HCT116 (cell line): Measurements from ENCODE around the gene RIC8A. TPM values are rescaled to one million over a fixed set of nuclear protein-coding genes. Genes with fewer than 3 reads are reported as not detected.
A peak's percentile ranks its signal among the peaks of the same experiment; 100 is the strongest.

Source experiments
- ATAC-seq: fragments of 200-7000 bp; cut with Tn5 transposase; 2 replicates; pipeline ENCODE4 v1.9.1; 2020; ENCODE audit warnings: mild to moderate bottlenecking, moderate library complexity
- BruUV-seq: library from RNA; stranded (reverse); fragments of 400-500 nt; replicated peaks from 2 replicates; lab custom pipeline; 2021; lab: Mats Ljungman, UMichigan
- CTCF ChIA-PET: fragments of 300-600 bp; sonication (Branson Sonifier 250); formaldehyde crosslinking; loops from one replicate; lab custom pipeline; 2021; ENCODE audit warnings: antibody characterized with exemption; lab: Charles Lee
- POLR2A ChIA-PET: fragments of 300-600, 350-600 bp; sonication (Branson Sonifier 250); formaldehyde crosslinking; loops from one replicate; lab custom pipeline; 2021; ENCODE audit warnings: antibody characterized with exemption; lab: Charles Lee
- RAD21 ChIA-PET, 2 experiments: fragments of 300-600 bp; sonication (Branson Sonifier 250); formaldehyde crosslinking; loops; one replicate each; lab custom pipeline; 2023; ENCODE audit warnings: low total read pairs in 2 of 2; ENCODE audit not compliant: uncharacterized antibody in 2 of 2, unreplicated experiment in 2 of 2, low non-redundant PET in 1 of 2; lab: Charles Lee
- DNase-seq: peaks from one replicate; pipeline ENCODE4 v3.0.0-alpha.2; 2010; ENCODE audit warnings: low read depth, low spot score
- H2AFZ ChIP-seq: fragments of 200-600 bp; shearing (Covaris generic), sonication (generic); 2 replicates; pipeline ENCODE4 v1.6.1; 2017; ENCODE audit warnings: low read depth, mixed run types, mixed read lengths, antibody characterized with exemption, low read length; ENCODE audit not compliant: poor library complexity, severe bottlenecking
- H3K27ac ChIP-seq: 2 replicates; pipeline ENCODE4 v1.5.1; 2012; ENCODE audit warnings: low read depth, low read length
- H3K27me3 ChIP-seq: fragments of 200-600 bp; sonication (generic); 2 replicates; pipeline ENCODE4 v1.6.1; 2016; ENCODE audit warnings: mixed run types, low read length, mixed read lengths; ENCODE audit not compliant: insufficient read depth
- H3K36me3 ChIP-seq, 2 experiments: fragments of 200-500 bp in 1 of 2; fragments of 200-600 bp in 1 of 2; sonication (Bioruptor generic) in 1 of 2; sonication (generic) in 1 of 2; 2 replicates each; pipeline versions ENCODE4 v1.5.1 to v1.6.1; 2014 to 2016; ENCODE audit warnings: low read length in 2 of 2, inconsistent platforms in 1 of 2, mixed read lengths in 1 of 2, mixed run types in 1 of 2; ENCODE audit not compliant: insufficient read depth in 2 of 2, control insufficient read depth in 1 of 2
- H3K4me1 ChIP-seq, 2 experiments: fragments of 200-600 bp in 1 of 2; sonication (generic) in 1 of 2; 2 replicates each; pipeline versions ENCODE4 v1.5.1 to v1.6.1; 2012 to 2017; ENCODE audit warnings: low read length in 2 of 2, inconsistent platforms in 1 of 2, mild to moderate bottlenecking in 1 of 2, mixed read lengths in 1 of 2, mixed run types in 1 of 2, moderate library complexity in 1 of 2; ENCODE audit not compliant: insufficient read depth in 2 of 2, control insufficient read depth in 1 of 2
- H3K4me2 ChIP-seq: fragments of 200-600 bp; sonication (generic); 2 replicates; pipeline ENCODE4 v1.6.1; 2017; ENCODE audit warnings: mixed run types, low read length, mixed read lengths
- H3K4me3 ChIP-seq, 2 experiments: fragments of 200-600 bp in 1 of 2; sonication (generic) in 1 of 2; replicated peaks in 1 of 2; 2 replicates each; pipeline ENCODE4 v1.5.1; 2011 to 2016; ENCODE audit warnings: low read length in 2 of 2, control low read depth in 1 of 2, low read depth in 1 of 2, mild to moderate bottlenecking in 1 of 2, mixed read lengths in 1 of 2, mixed run types in 1 of 2
- H3K79me2 ChIP-seq: fragments of 200-600 bp; sonication (generic); 2 replicates; pipeline ENCODE4 v1.6.1; 2017; ENCODE audit warnings: mild to moderate bottlenecking, mixed run types, low read length, moderate library complexity, mixed read lengths; ENCODE audit not compliant: insufficient read depth
- H3K9ac ChIP-seq: fragments of 200-600 bp; sonication (generic); 2 replicates; pipeline ENCODE4 v1.6.1; 2016; ENCODE audit warnings: low read length, mixed read lengths
- H3K9me2 ChIP-seq: fragments of 200-600 bp; sonication (generic), shearing (Covaris generic); 2 replicates; pipeline ENCODE4 v1.6.1; 2017; ENCODE audit warnings: mixed run types, mild to moderate bottlenecking, moderate library complexity; ENCODE audit not compliant: insufficient read depth
- H3K9me3 ChIP-seq, 2 experiments: fragments of 200-500 bp in 1 of 2; fragments of 200-600 bp in 1 of 2; sonication (Bioruptor generic) in 1 of 2; sonication (generic) in 1 of 2; 2 replicates each; pipeline ENCODE4 v1.6.1; 2014 to 2017; ENCODE audit warnings: low read length in 2 of 2, mixed read lengths in 2 of 2, inconsistent platforms in 1 of 2, low read depth in 1 of 2, mild to moderate bottlenecking in 1 of 2, mixed run types in 1 of 2, moderate library complexity in 1 of 2; ENCODE audit not compliant: control insufficient read depth in 1 of 2, insufficient read depth in 1 of 2
- H4K20me1 ChIP-seq: fragments of 200-600 bp; sonication (generic), shearing (Covaris generic); 2 replicates; pipeline ENCODE4 v1.6.1; 2017; ENCODE audit warnings: mixed run types, mild to moderate bottlenecking, moderate library complexity; ENCODE audit not compliant: insufficient read depth
- EGR1 ChIP-seq: IDR thresholded peaks from 2 replicates; pipeline ENCODE4 v1.6.1; 2012; ENCODE audit warnings: low read depth
- EZH2phosphoT487 ChIP-seq: fragments of 200-600 bp; IDR thresholded peaks from 2 replicates; pipeline ENCODE4 v1.6.1; 2018; ENCODE audit warnings: antibody characterized with exemption, borderline replicate concordance
- POLR2AphosphoS5 ChIP-seq: IDR thresholded peaks from 2 replicates; pipeline ENCODE4 v1.6.1; 2011; ENCODE audit warnings: mild to moderate bottlenecking, low read depth, low read length, moderate library complexity
- ZBTB33 ChIP-seq: IDR thresholded peaks from 2 replicates; pipeline ENCODE4 v1.6.1; 2011; ENCODE audit warnings: mild to moderate bottlenecking, low read length, moderate library complexity; ENCODE audit not compliant: insufficient replicate concordance; ENCODE audit errors: extremely low read depth
- ZFX ChIP-seq: fragments of 450-650 bp; IDR thresholded peaks from 2 replicates; pipeline ENCODE4 v1.6.1; 2017
- intact Hi-C: fragments of 100-400 bp; cut with micrococcal nuclease; formaldehyde crosslinking; loops from 2 replicates; pipeline ENCODE4 v1.10.0; 2022
- total RNA-seq: library from RNA; stranded (reverse); gene quantifications from one replicate; pipeline ENCODE4 v1.2.1, GENCODE V29; 2021; ENCODE audit not compliant: unreplicated experiment

RIC8A gene
- total RNA-seq, 1 experiment from 2014 or later: 75.2 TPM

- CTCF ChIA-PET: no interaction called here
Measured at GRCh38 chr11:208181-208916, 841 bp downstream of the RIC8A start.

More at GRCh38 chr11:208181-208916, 841 bp downstream of the RIC8A start:
- peak; percentile 10 for TF ChIP-seq ZBTB33
- no peak for TF ChIP-seq EZH2phosphoT487
- peak; percentile 86 for TF ChIP-seq POLR2AphosphoS5
- TF ChIP-seq EGR1: no peak
- peak; percentile 53; the same call in 1 of the 2 replicates for TF ChIP-seq ZFX
- Histone ChIP-seq H3K79me2 (peaks cover 72% of the 10 kb centered on the region), H4K20me1 (no peaks in the 10 kb centered on the region), H3K9me2 (no peaks in the 10 kb centered on the region), H3K9ac (peak overlapping the region; percentile 89), H3K4me3 (peak overlapping the region; percentile 76 to 99), H3K36me3 (peaks cover 38 to 62% of the 10 kb centered on the region in 2 experiments), H3K27me3 (no peaks in the 10 kb centered on the region), H3K4me1 (peaks cover 16 to 24% of the 10 kb centered on the region in 2 experiments), H3K27ac (peak overlapping the region; percentile 94), H3K9me3 (no peaks in the 10 kb centered on the region), H2AFZ (no peak overlapping the region), H3K4me2 (peak overlapping the region; percentile 91)
- ChIA-PET POLR2A (no interaction called here), RAD21 (no interaction called here)
- peak; percentile 71 for ATAC-seq
- intact Hi-C loops: no loop called here
- DNase-seq: peak; percentile 43
- BruUV-seq: no TSS peak
